ENCODE measurements around the gene ZPLD1. TPM values are rescaled to one million over a fixed set of nuclear protein-coding genes. Genes with fewer than 3 reads are reported as not detected.

ZPLD1 gene
- total RNA-seq, 1 experiment from 2014 or later, result 0.17 TPM

DNA sequence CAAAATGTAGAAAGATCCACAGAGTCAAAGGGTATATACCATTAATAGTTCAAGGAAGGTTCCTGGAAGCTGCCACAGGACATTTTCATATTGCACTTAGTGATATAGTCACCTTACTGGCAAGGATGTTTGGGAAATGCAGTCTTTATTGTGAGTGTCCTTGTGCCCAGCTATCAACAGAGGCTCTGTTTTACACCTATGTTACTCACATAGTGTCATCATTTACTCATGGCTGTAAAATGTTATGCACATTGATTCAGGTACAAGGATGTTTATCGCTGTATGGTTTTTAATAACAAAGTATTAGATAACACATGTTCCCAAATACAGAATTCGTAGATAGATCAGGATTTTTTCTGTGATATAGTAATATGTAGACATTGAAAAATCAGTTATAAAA is 50.9 kb downstream of the ZPLD1 start:
- Histone ChIP-seq H3K36me3 (ENCODE audit: insufficient read depth, low read length, poor library complexity, severe bottlenecking) (no peaks in the 10 kb centered on the region), H3K9me3 (ENCODE audit: low read depth, low read length, poor library complexity, severe bottlenecking) (no peaks in the 10 kb centered on the region), H3K27ac (ENCODE audit: low read depth, low read length, poor library complexity, severe bottlenecking) (no peak overlapping the region), H3K4me1 (ENCODE audit: insufficient read depth, low read length, poor library complexity, severe bottlenecking) (no peaks in the 10 kb centered on the region), H3K27me3 (replicated peaks; ENCODE audit: insufficient read depth, low read depth, low read length, poor library complexity) (no peaks in the 10 kb centered on the region), H3K4me3 (ENCODE audit: low read depth, low read length, poor library complexity, severe bottlenecking) (no peak overlapping the region)
- BruUV-seq (replicated peaks), result no TSS peak
- TF ChIP-seq, protein P1, sequence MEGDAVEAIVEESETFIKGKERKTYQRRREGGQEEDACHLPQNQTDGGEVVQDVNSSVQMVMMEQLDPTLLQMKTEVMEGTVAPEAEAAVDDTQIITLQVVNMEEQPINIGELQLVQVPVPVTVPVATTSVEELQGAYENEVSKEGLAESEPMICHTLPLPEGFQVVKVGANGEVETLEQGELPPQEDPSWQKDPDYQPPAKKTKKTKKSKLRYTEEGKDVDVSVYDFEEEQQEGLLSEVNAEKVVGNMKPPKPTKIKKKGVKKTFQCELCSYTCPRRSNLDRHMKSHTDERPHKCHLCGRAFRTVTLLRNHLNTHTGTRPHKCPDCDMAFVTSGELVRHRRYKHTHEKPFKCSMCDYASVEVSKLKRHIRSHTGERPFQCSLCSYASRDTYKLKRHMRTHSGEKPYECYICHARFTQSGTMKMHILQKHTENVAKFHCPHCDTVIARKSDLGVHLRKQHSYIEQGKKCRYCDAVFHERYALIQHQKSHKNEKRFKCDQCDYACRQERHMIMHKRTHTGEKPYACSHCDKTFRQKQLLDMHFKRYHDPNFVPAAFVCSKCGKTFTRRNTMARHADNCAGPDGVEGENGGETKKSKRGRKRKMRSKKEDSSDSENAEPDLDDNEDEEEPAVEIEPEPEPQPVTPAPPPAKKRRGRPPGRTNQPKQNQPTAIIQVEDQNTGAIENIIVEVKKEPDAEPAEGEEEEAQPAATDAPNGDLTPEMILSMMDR (conservative IDR thresholded peaks at IDR 0.05; ENCODE audit: low read depth, low read length), result no peak
- TF ChIP-seq EZH2 (IDR thresholded peaks at IDR 0.05; ENCODE audit: borderline replicate concordance, low read depth, low read length, poor library complexity, severe bottlenecking), result no peak
- intact Hi-C loops (cut with micrococcal nuclease; ENCODE audit: unreplicated experiment), result no loop called here
- ChIA-PET POLR2A (ENCODE audit: low non-redundant PET) (no interaction called here), CTCF (no interaction called here)
- DNase-seq (ENCODE audit: low spot score), result no peak

DNA sequence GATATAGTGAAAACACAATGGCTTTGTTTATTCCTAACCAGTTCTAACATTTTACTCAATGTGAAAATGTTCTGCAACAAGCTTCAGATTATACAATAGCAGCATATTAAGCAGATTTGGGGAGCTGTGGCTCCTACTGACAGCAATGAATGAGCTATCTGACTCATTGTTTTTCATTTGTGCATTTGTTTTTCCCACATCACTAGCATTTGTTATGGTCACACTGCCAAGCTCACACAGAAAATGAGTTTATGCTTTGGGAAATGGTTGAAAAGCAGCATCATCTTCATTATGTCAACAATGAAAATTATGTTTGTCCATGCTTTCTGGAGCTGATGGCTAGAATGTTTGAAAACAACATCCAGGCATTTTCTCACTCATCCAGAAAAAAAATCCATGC is 53.5 kb downstream of the ZPLD1 start:
- no peaks in the 10 kb centered on the region for H3K36me3 ChIP-seq (ENCODE audit: insufficient read depth, low read length, poor library complexity, severe bottlenecking)
- H3K27me3 ChIP-seq (replicated peaks; ENCODE audit: insufficient read depth, low read depth, low read length, poor library complexity), result no peaks in the 10 kb centered on the region
- TF ChIP-seq, protein P1 (conservative IDR thresholded peaks at IDR 0.05; ENCODE audit: low read depth, low read length), result no peak
- TF ChIP-seq EZH2 (IDR thresholded peaks at IDR 0.05; ENCODE audit: borderline replicate concordance, low read depth, low read length, poor library complexity, severe bottlenecking), result no peak
- no peaks in the 10 kb centered on the region for H3K9me3 ChIP-seq (ENCODE audit: low read depth, low read length, poor library complexity, severe bottlenecking)
- H3K4me3 ChIP-seq (ENCODE audit: low read depth, low read length, poor library complexity, severe bottlenecking), result no peak overlapping the region
- no peak for DNase-seq (ENCODE audit: low spot score)
- no peaks in the 10 kb centered on the region for H3K4me1 ChIP-seq (ENCODE audit: insufficient read depth, low read length, poor library complexity, severe bottlenecking)
- CTCF ChIA-PET, result no interaction called here
- no peak overlapping the region for H3K27ac ChIP-seq (ENCODE audit: low read depth, low read length, poor library complexity, severe bottlenecking)
- POLR2A ChIA-PET (ENCODE audit: low non-redundant PET), result no interaction called here
- intact Hi-C loops (cut with micrococcal nuclease; ENCODE audit: unreplicated experiment), result no loop called here
- no TSS peak for BruUV-seq (replicated peaks)

GRCh38 chr3:102492300-102492699 is 57.5 kb downstream of the ZPLD1 start:
- TF ChIP-seq, protein P1 (conservative IDR thresholded peaks at IDR 0.05; ENCODE audit: low read depth, low read length), result no peak
- TF ChIP-seq EZH2 (IDR thresholded peaks at IDR 0.05; ENCODE audit: borderline replicate concordance, low read depth, low read length, poor library complexity, severe bottlenecking), result no peak
- Histone ChIP-seq H3K4me1 (ENCODE audit: insufficient read depth, low read length, poor library complexity, severe bottlenecking) (peaks cover 3% of the 10 kb centered on the region), H3K4me3 (ENCODE audit: low read depth, low read length, poor library complexity, severe bottlenecking) (no peak overlapping the region), H3K9me3 (ENCODE audit: low read depth, low read length, poor library complexity, severe bottlenecking) (no peaks in the 10 kb centered on the region), H3K27ac (ENCODE audit: low read depth, low read length, poor library complexity, severe bottlenecking) (no peak overlapping the region), H3K27me3 (replicated peaks; ENCODE audit: insufficient read depth, low read depth, low read length, poor library complexity) (no peaks in the 10 kb centered on the region), H3K36me3 (ENCODE audit: insufficient read depth, low read length, poor library complexity, severe bottlenecking) (no peaks in the 10 kb centered on the region)
- CTCF ChIA-PET, result no interaction called here
- POLR2A ChIA-PET (ENCODE audit: low non-redundant PET), result no interaction called here
- no TSS peak for BruUV-seq (replicated peaks)
- intact Hi-C loops (cut with micrococcal nuclease; ENCODE audit: unreplicated experiment), result no loop called here
- DNase-seq (ENCODE audit: low spot score), result no peak

Measured in A673 (cell line).